Measurements from ENCODE around the gene BTN2A1.
A peak's percentile ranks its signal among the peaks of the same experiment; 100 is the strongest.
"Not testable (repeated sequence)": the region's sequence is repeated elsewhere in the genome, so short reads cannot be mapped to it uniquely, and the experiment has no call there.

BTN2A1 gene

DNA sequence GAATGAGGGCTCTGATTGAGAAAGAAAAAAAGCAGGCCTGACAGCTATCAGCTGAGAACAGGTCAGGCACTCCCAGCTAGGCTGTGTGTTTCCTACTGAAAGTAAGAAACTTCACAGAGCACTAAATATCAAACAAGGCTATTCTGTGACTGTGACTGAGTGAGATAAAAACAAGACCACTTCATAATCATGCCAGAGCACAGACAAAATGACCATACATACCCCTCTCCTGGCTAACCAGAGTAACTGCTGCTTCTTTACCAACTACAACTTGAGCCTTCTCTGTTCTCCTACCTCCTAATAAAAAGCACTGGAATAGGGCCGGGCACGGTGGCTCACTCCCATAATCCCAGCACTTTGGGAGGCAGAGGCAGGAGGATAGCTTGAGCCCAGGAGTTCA lies 35.5 kb downstream of the BTN2A1 start:
- DNase-seq (ENCODE audit: low spot score), result no peak

DNA sequence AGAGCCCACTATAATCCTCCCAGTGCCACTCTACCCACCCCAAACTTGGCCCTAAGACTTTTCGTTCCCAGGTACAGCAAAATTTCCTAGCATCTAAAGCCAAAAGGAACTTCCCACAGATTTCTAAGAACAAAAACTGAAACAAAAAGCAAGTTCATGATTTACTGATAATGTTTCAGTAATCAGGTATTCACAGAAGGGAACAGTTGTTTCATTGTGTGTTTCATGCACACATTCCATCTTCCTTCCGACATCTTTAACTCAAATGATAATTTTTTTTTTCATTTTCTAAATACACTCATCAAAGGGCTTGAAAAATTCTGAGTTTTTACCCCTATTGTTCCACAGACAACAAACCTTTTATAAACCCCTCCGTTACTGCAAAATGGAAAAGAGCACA lies 36.4 kb downstream of the BTN2A1 start:
- DNase-seq (ENCODE audit: low spot score), result no peak

DNA sequence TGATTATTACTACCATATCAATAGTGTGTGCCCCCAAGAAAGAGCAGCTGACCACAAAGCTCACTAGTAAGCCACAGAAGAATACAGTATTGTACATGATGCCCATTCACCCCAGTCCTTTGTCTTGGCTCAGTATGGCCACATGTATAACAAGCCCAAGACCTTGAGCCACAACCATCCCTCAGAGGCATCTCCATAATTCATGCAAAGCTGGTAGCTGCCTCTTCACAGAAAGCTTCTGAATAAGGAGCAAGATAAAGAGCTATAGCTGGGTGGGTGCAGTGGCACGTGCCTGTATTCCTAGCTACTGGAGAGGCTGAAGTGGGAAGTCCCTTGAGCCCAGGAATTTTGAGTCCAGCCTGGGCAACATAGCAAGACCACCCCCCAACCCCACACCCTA lies 37.5 kb downstream of the BTN2A1 start:
- no peak for DNase-seq (ENCODE audit: low spot score)

DNA sequence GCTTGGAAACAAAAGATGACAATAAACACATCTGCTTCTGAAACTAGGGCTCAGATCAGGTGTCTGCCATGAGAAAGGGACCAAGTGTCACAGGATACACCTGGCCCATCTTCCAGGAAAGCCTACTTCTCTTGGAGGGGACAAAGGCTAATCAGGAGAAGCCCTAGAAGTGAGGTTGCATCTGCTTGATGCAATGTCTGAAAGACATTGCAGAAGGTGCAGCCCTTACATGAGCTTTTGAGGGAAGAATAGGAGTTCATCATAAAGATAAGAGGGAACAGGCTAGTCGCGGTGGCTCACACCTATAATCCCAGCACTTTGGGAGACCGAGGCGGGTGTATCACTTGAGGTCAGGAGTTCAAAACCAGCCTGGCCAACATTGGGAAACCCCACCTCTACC lies 39.9 kb downstream of the BTN2A1 start:
- DNase-seq (ENCODE audit: low spot score), result no peak

DNA sequence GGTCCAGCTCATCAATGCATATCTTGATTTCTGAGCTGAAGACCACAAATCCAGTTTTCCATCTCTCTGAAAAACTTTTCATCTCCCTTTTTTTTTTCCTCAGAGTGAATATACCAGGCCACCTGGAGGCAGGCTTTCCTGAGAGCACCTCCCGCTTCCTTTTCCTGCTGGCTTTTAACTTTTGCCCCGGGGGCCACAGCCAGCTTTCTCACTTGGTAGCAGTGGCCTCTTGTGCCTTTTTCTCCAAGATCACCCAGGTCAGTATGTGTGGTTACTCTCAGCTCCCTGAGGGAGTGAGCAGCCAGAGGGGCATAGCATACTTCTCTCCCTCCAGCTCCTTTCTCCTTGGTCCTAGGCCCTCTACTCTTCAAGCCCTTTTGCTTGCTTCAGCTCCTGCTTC lies 42.3 kb downstream of the BTN2A1 start, which contains the start of gene BTN1A1:
BTN1A1 (plus strand) TSS at position 202 of the 400 bp plus-strand sequence. CDS start 984 bp downstream, outside the sequence.
- no peak for DNase-seq (ENCODE audit: low spot score)

DNA sequence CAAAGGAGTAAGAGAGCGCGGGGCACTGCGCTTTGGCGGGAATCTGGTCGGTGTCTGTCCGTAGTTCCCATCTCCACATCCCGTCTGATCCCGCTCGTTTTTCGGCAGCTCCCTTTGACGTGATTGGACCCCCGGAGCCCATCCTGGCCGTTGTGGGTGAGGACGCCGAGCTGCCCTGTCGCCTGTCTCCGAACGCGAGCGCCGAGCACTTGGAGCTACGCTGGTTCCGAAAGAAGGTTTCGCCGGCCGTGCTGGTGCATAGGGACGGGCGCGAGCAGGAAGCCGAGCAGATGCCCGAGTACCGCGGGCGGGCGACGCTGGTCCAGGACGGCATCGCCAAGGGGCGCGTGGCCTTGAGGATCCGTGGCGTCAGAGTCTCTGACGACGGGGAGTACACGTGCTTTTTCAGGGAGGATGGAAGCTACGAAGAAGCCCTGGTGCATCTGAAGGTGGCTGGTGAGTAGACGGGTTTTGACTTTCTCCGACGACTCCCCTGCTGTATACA lies 43.8 kb downstream of the BTN2A1 start:
- DNase-seq (ENCODE audit: low spot score), result no peak

DNA sequence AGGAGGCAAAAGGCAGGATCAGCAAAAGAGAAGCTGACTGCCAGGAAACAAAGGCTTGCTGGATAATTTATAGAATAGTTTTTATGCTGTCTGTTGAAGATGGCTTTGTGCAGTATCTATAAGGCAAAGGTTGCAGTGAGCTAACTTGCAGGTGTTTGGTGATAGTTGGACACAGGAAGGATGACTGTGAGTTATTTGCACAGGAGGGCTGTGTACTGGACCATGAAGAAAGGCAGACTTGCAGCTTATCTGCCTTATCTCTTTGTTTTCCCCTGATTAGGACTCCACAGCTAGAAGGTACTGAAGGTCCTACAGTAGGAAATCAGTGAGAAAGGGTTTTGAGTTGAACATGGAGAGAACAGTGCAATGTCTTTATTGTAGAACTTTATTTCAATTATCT lies 44.4 kb downstream of the BTN2A1 start:
- DNase-seq (ENCODE audit: low spot score), result no peak

DNA sequence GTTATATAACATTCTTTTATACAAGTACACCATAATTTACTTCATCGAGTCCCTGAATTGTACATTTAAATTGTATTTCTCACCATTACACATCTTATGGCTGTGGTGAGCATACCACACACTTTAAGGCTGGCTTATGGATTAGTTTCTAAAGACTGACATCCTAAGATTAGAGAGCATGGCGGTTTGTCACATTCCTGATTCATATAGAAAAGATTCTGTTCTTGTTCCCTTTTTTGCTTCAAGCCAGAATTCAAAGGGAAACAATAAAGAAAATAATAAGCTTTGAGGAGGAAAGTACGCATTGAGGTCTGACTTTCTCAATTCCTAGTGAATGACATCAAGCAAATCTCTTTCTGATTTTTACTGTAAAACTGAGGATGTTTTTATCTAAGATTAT lies 44.9 kb downstream of the BTN2A1 start:
- DNase-seq (ENCODE audit: low spot score), result no peak

DNA sequence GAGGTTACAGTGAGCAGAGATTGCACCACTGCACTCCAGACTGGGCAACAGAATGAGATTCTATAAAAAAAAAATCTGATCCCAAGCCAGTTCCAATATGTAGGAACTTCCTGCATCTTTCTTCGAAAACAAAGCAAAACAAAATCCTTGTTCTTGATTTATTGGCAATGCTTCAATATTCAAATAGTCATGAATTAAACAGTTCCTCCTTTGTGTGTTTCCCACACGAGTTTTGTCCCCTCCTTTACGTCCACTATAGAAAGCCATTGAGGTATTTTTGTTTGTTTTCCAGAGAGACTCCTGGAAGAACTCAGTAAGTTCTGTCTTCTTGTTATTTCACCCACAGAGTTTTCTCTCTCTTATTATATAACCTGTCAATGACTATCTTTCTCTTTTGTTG lies 49.9 kb downstream of the BTN2A1 start:
- peak; percentile 44 for DNase-seq (ENCODE audit: low spot score)

DNA sequence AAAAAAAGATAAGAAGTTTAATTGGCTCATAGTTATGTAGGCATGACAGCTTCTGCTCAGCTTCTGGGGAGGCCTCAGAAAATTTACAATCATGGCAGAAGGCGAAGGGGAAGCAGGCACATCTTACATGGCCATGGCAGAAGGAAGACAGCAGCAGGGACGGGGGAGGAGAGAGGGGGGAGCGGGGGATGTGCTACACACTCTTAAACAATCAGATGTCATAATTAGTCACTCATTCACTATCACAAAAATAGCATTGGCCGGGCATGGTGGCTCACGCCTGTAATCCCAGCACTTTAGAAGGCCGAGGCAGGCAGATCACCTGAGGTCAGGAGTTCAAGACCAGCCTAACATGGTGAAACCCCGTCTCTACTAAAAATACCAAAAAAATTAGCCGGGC lies 53.3 kb downstream of the BTN2A1 start:
- DNase-seq (ENCODE audit: low spot score), result not testable (repeated sequence)

DNA sequence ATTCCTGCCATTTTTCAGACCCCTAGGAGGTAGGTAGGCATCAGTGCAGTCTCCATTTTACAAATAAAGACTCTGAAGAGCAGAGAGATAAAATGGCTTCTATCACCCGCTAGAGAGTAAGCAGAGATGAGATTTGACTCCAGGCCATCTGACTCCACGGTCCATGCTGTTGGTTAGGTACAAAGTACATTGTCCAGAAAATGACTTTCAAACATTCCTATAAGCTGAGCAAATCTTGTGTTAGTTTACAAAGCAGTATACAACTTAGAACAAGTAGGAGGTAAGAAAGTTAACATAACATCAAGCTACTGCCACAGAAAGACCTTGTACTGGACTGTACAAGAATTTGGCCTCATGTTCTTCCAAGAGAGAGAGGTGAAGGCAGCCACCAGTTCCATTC lies 57.2 kb downstream of the BTN2A1 start:
- no peak for DNase-seq (ENCODE audit: low spot score)

DNA sequence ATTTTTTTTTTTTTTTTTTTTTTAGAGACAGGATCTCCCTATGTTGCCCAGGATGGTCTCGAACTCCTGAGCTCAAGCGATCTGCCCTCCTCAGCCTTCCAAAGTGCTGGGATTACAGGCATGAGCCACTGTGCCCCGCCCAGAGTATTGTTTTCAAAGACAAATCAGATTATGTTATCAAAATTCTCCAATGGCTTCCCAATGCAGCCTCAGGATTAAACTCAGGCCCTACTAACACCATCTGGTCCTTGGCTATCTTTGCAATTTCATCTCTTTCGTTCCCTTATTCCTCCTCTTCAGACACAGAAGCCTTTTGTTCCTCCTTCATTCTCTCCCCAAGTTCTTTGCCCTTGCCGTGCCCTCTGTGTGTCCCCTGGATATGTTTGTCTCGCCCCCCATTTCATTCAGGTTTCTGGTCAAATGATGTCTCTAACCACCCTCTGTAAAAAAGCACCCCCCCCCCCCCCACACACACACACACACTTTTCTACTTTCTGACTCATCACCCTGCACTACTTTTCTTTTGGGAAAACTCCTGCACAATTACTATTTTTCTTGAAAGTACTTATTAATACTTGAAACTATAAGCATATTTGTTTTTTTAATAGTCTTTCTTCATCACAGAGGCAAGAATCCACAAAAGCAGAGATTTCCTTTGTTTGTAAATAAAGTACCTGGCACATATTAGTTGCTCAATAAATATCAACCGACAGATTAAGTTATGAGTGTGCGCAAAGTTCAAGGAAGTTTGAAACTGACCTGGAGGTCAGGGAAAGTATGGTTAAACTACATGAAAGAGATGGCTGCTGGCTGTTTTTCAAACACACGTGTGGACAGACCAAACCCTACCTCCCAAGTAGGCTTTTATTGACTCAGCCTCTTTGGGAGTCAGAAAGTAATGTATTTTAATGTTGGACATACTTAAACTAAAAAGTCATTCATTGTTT lies 59.0 kb downstream of the BTN2A1 start:
- DNase-seq (ENCODE audit: low spot score), result no peak
